CD4-positive, alpha-beta T cell treated with Interleukin-15 for 4 hours (primary cell): ENCODE measurements around the gene TAS2R60.
"Not testable (repeated sequence)": the region's sequence is repeated elsewhere in the genome, so short reads cannot be mapped to it uniquely, and the experiment has no call there.

Experiments used
- DNase-seq: peaks from one replicate; pipeline ENCODE4 v3.0.0-alpha.2; 2020; ENCODE audit warnings: low spot score

TAS2R60 gene

GRCh38 chr7:143479055-143479766 lies 36.0 kb downstream of the TAS2R60 start:
- DNase-seq, result no peak

DNA sequence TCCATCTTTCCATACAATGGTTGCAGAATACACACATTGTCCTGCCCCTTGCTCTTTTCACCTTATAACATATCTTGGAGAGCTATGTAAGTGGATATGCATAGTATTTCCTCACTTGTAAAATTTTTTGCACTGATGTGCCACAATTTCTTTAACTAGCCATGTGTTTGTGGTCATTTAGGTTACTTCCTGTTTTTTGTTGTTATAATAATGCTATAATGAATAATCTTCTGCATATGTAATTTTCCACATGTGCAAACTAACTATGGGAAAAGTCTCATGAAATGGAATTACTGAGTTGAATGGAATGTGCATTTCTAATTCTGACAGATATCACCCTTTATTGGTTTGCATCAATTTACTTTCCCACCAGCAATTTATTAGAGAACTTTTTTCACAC lies 37.2 kb downstream of the TAS2R60 start:
- DNase-seq, result no peak

DNA sequence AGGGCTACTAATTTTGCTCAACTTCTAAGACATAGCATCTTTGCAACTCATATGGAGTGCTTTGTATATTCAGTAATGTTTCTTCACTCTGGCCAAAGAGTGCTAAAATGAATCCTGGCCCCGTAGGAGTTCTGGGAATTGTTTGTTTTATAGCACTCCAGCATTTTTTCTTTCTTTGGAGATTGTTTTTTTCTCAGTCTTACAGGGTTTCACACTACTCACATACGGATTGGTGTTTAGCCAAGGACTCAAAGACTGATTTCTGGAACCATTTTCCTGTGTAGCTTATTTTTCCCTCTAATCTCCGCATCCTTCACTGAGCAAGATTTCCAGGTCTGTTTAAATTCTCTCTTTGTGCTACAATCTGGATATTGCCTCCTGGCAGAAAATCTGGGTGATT lies 40.9 kb downstream of the TAS2R60 start:
- DNase-seq, result no peak

- no peak for DNase-seq
These were observed 41.8 kb downstream of the TAS2R60 start for GRCh38 chr7:143485094-143485493.

GRCh38 chr7:143485500-143485899 lies 42.2 kb downstream of the TAS2R60 start:
- no peak for DNase-seq

DNA sequence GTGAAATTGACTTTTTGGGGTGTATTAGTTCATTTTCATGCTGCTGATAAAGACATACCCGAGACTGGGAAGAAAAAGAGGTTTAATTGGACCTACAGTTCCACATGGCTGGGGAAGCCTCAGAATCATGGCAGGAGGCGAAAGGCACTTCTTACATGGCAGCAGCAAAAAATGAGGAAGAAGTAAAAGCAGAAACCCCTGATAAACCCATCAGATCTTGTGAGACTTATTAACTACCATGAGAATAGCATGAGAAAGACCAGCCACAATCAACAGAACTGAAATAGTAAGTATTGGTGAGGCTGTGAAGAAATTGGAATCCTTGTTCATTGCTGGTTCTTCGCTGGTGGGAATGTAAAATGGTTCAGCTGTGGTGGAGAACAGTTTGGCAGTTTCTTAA lies 43.0 kb downstream of the TAS2R60 start:
- DNase-seq, result not testable (repeated sequence)

DNA sequence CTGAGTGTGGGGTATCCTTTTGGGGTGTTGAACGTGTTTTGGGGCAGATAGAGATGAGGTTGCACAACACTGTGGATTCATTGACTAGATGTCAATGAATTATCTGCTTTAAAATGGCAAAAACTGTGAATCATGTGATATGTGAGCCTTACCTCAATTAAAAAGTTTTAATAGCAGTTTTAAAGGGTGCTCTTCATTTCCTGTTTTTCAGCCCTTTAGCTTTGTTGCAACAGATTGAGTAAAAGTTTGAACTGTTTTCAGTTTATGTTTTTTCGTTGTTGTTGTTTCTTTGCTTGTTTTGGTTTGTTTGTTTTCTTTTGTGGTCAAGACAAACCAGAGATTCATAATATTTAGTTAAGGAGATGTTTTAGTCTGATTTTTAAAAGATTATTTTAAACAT lies 43.8 kb downstream of the TAS2R60 start:
- no peak for DNase-seq

GRCh38 chr7:143487566-143487965 lies 44.3 kb downstream of the TAS2R60 start:
- DNase-seq, result no peak

DNA sequence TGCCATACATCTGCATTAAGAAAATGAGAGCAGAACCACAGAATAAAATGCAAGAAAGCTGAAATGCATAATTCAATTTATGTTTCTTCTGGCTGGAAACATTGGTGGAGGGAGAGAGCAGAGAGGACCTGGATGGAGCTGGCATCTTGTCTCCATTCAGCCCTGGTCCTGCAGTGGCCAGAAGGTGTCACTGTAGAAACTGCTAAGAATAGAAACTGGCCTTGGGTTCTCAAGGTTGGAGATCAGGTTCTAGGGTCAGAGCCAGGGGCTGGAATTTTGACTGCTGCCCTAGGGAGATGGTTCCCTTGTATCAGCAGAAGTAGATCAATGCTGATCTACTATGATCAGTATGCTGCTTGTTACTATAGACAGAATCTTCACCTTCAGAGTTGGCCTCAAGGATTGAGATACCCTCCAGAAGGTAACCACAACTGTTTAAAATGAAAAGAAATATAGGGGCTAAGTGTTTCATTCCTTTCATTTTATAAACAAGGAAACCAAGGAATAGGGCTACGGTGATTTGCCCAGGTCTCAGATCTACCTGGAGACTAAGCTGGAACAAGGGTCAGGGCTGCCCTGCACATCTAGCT lies 47.6 kb downstream of the TAS2R60 start:
- no peak for DNase-seq

DNA sequence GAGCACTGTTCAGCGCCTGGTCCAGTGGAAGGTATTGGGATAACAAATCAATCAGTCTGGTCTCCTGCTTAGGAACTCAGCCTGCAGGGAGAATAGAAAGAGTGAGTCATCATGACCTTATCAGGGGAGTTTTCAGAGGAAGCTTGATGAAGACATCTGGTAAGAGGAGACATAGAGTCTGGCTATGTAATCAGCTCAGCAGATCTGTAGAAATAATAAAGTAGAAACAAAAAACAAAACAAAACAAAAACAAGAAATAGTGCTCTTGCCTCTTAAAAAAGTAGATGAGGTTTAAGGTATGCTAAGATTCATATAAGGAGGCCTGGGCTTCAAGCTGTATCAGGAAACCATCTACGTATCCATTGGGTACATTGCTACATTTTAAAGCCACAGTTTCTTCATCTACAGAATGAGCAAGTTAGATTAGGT lies 48.8 kb downstream of the TAS2R60 start:
- peak; percentile 10 for DNase-seq

GRCh38 chr7:143492799-143493739 lies 49.8 kb downstream of the TAS2R60 start:
- no peak for DNase-seq

DNA sequence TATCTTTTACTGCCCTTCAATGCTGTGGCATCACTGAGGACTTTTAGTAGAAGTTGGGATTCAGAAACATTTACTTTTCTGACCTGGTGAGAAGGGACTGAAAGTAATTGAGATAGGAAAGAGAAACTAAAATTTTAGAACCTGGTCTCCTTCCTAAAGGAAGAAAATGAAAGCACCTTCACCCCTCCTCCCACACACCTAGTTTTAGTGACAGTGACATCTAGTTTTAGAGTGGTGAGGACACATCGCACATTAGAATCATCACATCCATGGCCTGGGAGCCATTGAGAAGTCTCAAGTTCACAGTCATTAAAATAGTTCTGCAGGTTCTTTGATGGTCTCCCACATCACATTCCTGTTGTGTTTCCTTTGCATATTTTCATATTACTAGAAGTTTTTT lies 50.5 kb downstream of the TAS2R60 start:
- no peak for DNase-seq
